GM21526 (cell line): ENCODE data around the gene MYH9.
"Not testable (repeated sequence)": the region's sequence is repeated elsewhere in the genome, so short reads cannot be mapped to it uniquely, and the experiment has no call there.

Source experiments
- ATAC-seq: cut with Tn5 transposase; IDR thresholded peaks from one replicate; pipeline ENCODE4 v1.9.1; 2021; ENCODE audit warnings: moderate library complexity; ENCODE audit not compliant: unreplicated experiment, low FRiP score

MYH9 gene

DNA sequence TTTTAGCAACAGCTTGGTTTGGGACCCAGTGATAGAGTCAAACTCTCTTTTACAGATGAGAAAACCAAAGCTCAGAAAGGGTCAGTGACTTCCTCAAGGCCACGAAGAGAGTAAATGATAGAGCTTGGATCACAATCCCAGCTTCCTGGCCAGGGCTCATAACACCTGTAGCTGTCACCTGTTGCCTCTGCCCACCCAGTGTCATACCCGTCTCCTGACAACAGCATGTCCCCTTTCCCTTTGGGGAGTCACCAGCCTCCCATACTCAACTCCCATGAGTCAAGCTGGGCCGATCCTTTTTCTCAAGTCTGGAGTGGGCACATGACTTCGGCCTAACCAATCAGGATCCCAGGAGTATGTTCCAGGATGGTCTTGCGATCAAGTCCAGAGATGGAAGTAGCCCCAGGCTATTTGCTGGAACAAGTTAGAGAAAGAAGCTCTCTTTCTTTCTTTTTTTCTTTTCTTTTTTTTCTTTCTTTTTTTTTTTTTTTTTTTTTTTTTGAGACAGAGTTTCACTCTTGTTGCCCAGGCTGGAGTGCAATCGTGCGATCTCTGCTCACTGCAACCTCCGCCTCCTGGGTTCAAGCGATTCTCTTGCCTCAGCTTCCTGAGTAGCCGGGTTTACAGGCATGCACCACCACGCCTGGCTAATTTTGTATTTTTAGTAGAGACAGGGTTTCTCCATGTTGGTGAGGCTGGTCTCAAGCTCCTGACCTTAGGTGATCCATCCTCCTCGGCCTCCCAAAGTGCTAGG is 27.8 kb upstream of the MYH9 start:
- no peak for ATAC-seq

DNA sequence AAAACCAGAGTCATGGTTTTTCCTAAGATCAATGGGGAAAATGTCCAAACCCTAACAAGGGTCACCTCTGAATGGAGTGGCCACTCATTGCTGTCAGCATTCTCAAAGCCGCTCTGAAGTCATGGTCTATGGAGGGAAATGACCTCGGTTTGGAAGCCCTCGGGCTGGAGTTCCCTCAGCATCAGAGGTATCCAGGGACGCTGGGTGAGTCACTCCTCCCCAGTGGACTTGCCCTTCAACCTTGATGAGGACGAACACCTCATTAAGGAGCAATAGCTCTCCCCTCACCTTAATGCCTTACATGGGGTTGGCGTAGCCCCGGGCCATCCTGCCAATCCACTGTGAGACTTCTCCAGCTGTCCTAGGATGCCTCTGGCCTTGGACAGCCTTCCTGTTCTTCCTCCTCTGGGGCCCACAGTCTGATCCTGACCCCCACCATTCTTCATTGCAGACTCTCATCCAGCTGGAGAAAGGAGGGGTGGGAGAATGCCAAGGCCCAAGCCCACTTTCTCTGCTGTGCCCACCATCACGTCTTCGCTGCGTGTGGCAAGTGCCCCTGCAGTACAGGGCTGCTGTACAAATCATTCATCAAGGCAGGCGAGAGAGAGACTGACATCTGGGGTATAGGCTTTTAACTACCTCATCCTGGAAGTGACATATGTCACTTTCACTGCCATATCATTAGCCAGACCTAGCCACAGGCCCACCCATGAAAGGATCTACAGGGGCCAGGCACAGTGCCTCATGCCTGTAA is 25.4 kb upstream of the MYH9 start:
- no peak for ATAC-seq

DNA sequence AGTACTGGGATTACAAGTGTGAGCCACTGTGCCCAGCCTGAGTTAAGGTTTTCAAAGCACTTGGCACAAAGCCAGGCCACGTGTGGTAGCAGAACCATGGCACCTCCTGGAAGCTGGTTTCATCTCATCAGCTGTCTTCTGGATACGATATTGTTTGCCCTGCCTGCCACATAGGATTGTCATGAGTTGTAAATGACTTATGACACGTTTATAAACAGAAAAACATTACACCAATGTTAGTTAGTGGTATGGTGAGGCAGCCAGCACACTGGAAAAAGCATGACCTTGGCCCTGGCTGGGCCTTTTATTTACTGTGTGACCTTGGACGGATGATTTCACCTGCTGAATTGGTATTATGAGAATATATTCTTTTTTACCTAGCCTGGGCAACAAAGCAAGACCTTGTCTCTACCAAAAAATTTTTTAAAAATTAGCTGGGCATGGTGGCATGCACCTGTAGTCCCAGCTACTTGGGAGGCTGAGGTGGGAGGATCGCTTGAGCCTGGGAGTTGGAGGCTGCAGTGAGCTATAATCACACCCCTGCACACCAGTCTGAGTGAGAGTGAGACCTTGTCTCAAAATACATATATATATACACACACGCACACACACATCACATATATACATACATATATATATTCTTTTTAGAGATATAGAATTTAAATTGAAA is 24.0 kb upstream of the MYH9 start:
- no peak for ATAC-seq

DNA sequence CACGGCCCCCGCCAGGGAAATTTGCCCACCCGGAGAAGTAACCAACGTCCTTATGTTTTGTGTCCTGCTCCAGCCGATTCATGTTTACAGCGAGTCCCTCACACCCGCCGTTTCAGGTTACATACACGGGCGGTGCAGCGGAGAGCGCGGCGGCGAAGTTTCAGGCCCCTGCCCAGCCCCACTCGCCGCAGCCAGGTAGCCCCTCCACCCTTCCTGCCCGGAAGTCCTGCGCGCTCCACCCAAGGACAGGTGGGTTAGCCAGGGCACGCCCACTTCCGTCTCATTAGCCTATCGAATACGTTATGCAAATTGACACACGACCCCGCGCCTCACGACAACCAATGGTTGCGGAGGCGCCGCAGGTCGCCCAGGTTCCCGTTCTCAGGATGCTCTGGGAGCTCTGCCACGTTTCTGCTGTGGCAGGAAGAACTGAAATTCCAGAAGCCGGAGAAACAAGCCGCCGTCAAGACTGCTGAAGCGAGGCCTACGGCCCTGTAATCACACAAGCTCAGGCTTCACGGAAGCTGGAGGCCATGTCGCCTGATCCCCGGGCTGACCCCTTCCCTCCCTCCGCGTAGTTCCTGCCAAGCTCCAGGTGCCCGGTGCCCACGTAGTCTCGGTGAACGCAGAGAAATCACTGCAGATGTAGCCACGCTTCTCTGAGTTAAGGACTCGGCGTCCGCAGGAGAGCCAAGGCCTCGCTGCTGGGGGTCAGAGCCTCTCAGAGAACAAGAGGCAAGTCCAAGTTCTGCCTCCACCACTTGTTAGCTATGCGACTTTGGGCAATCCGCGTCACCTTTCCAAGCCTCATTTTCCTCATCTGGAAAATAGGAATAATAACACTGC is 22.4 kb upstream of the MYH9 start:
- ATAC-seq = no peak

DNA sequence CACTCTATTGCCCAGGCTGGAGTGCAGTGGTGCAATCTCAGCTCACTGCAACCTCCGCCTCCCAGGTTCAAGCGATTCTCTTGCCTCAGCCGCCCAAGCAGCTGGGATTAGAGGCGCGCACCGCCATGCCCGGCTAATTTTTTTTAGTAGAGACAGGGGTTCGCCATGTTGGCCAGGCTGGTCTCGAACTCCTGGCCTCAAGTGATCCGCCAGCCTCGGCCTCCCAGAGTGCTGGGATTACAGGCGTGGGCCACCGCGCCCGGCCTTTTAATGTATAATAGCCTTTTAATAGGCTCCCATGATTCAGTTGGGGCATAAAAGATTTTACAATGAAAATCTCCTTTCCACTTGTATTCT is 21.8 kb upstream of the MYH9 start:
- ATAC-seq = not testable (repeated sequence)

DNA sequence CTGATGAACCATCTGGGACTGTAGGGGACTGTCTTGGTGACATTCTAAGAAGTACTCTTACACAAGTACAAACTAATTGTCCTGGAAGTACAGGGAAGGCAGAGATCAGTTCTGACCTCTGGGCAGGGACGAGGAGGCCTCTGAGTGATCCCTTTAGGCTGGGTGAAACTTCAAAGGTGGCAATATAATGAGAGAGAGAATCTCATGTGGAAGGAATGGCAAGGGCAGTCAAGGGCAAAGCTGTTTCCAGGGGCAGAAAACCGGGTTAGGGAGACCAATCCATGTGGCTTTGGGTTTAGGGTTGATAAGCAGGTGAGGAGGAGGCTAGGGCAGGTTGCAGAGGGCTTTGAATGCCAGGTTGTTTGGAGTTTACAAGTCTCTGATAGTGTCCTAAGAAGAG is 21.3 kb upstream of the MYH9 start:
- ATAC-seq = no peak

DNA sequence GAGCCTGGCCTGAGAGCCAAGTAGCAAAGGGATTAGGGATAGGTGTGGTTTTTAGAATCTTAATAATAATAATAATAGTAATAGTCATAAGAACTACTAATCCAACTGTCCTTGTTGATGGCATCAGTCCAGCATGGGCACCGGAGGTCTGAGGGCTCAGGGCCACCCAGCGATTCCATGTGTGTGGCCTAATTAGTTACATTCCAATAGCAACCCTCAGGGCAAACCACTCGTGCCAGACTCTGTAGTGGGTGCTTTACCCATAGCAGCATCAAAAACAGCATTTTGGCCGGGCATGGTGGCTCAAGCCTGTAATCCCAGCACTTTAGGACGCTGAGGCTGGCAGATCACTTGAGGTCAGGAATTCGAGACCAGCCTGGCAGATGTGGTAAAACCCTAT is 19.0 kb upstream of the MYH9 start:
- ATAC-seq = no peak

DNA sequence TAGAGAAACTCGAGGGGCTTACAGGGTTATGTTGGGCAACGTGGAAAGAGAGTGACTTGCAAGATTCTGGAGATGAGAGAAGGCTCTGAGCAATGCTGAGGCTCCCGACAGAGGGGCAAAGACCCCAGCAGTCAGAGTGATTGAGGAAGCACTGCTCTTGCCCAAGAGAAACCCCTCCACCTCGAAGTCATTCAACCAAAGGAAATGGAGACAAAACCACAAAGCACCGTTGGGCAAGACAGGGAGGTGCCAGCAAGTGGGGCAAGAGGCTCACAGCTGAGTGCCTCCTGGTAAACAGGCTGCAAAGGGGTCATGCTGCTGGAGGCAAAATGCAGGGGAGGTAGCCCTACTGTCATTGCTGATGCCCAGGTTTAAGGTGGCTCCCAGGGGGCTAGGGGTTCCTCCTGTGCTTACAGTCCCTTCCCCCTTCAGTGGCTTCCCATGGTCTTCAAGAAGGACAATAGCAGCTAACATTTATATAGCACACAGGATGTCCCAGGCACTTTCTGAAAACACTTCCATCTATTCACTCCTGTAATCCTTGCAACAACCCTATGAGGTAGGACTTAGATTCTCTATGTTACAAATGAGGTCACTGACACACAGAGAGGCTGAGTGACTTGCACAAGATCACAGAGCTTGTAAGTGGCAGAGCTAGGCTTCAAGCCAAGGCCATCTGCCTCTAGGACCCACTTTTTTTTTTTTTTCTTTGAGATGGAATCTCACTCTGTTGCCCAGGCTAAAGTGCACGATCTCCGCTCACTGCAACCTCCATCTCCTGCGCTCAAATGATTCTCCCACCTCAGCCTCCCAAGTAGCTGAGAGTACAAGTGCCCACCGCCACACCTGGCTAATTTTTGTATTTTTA is 18.1 kb upstream of the MYH9 start:
- ATAC-seq = no peak

DNA sequence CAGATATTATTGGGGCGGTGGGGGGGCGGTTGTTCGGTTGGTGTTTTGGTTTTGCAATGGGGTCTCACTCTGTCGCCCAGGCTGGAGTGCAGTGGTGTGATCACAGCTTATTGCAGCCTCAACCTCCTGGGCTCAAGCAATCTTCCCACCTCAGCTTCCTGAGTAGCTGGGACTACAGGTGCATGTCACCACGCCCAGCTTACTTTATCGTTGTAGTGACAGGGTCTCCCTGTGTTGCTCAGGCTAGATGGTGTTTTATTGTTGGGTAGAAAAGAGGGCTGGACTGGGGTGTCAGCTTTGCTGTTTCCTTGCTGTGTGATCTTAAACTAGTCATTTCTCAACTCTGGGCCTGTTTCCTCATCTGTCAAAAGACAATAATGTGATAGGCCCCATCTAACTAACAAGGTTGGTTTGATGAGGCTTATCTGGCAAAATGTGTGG is 17.5 kb upstream of the MYH9 start:
- ATAC-seq = no peak

DNA sequence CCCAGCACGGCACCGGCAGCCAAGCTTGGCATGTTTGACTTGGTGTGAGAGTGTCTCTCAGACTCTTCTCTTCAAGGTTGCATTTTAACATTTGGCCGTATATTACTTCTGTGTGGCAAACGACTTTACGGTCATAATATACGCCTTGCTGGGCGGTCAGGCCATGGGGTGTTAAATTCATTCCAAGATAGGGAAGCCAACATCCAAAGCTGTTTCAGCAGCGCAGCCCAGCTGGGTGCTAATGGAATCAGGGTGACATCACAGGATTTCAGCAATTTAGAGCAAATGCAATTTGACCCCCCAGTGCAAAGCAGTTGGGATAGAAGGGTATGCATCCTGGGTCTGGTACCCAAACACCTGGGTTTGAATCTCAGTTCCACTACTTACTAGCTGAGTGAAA is 16.7 kb upstream of the MYH9 start:
- no peak for ATAC-seq

DNA sequence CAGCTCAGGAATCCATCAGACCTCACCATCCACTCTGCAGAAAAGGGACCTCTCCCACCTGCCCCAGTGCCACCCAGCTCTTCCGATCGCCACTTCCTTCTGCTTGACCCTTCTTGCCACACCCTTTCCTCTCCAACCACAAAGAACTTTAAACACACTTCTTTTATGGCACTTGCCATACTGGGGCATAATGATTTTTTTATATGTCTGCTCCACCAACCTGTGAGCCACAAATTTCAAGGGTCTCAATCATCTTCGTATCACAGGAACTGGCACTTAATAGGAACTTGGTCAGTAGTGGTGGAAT is 11.7 kb upstream of the MYH9 start:
- no peak for ATAC-seq

DNA sequence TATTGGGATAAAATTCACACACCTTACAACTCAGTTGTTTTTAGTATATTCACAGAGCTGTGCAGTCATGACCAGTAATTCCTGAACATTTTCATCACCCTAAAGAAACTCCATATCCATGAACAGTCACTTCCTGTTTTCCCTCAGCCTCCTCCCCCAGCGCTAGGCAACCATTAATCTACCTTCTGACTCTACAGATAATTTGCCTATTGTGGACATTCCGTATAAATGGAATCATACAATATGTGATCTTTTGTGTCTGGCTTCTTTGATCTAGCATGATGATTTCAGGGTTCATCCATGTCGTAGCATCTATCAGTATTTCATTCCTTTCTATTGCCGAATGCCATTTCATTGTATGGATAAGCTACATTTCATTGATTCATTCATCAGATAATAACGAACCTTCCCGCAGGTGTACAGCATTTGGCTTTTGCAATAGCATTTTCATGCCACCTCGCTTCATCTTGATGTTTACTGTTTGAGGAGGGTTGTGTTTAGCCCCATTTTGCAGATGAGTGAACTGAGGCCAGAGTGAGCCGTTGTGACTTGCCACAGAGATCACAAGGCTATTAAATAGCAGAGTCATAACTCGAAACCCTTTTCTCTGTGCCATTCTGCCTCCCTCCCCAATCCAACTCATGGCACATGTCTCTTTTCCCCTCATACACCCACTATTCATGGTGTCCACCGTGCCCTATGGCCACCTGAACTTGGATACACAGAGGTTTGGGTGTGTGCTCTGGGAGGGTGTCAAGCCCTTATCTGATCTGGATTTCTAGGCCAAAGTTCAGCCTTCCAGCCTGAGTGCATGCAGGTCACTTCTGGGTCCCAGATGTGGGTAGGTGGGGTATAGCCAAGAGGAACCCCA is 11.1 kb upstream of the MYH9 start:
- no peak for ATAC-seq

DNA sequence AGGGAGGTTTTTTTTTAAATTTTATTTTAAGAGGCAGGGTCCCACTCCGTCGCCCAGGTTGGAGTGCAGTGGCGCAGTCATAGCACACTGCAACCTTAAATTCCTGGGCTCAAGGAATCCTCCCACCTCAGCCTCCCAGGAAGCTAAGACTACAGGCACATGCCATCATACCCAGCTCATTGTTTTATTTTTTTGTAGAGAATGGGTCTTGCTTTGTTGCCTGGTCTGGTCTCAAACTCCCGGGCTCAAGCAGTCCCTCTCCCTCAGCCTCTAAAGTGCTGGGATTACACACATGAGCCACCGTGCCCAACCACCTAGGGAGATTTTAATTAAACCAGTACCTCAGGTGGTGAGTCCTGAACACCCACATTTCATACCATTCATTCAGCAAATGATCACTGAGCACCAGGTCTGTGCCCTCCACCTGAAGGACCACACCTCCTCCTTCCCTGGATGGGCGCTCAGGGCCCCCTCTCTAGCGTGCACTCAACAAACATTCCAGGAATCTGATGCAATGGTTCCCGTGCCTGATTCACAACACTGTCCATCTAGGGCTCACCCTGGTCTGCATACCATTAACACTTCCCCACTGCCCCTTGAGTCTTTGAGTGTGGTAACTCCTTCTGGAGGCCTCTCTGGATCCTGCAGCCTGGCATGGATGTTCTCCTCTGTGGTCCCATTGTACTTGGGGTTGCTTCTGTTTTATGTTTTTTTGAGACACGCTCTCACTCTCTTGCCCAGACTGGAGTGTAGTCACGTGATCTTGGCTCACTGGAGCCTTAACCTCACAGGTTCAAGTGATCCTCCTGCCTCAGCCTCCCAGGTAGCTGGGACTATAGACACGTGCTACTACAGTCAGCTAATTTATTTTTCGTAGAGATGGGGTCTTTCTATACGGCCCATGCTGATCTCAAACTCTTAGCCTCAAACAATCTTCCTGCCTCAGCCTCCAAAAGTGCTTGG is 9.6 kb upstream of the MYH9 start:
- no peak for ATAC-seq

DNA sequence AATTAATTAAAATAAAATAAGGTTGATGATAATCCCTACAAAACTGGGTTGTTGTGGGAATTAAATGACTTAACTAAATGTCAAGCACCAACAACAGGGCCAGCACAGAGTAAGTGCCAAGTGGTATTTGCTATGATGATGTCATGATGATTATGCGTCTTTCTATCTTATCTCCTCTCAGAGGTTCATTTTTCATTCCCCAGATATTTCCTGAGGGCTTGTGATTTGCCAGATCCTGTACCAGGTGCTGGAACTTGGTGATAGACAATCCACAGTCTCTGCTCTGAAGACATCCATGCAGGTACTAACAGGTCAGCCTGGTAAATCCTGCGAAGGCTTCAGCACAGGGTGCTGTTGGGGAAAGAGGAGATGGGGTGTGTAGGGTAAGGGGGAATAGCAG is 8.1 kb upstream of the MYH9 start:
- ATAC-seq = no peak

DNA sequence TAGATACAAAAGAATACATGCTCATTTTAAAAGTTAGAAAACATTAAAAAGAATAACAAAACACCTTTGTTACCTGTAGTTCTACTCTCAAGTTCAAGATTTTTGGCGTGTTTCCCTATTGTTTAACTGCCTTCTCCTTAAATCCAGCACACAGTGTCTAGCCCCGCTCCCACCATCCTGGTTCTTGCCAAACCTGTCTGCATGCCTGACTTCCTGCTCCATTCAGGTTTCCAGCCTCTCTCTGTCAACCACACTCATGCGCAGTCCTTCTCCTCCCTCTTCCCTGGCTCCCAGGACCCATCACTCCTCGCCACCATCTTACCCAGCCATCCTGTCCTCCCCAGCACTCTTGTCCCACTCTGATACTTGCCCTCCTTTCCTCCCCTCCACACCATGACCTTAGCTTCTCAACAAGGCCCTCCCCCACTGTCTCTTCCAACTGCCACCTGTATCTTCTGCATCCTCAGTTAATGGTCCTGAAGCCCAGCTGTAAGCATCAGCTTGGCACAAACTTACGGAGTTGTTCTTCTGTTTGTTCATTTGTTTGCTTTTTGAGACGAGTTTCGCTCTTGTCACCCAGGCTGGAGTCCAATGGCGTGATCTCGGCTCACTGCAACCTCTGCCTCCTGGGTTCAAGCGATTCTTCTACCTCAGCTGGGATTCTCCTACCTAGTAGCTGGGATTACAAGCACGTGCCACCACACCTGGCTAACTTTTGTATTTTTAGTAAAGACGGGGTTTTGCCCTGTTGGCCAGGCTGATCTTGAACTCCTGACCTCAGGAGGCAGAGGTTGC is 7.5 kb upstream of the MYH9 start:
- no peak for ATAC-seq

DNA sequence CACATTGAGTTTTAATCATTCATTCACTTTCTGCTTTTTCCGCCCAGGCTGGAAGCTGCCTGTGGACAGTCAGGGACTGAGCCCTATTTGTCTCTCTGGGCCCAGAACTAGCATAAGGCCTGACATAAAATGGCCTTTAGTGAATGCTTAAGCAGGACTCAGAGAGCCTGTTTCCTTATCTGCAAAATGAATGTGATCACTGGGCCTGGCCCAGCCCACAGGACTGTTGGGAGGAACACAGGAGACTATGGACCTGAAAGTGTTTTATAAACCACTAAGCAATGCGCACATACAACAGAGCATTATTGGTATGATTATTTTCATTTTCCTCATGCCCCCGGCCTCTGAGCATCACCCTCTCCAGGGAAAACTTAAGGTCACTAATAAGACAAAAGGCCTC is 3.9 kb upstream of the MYH9 start:
- no peak for ATAC-seq

DNA sequence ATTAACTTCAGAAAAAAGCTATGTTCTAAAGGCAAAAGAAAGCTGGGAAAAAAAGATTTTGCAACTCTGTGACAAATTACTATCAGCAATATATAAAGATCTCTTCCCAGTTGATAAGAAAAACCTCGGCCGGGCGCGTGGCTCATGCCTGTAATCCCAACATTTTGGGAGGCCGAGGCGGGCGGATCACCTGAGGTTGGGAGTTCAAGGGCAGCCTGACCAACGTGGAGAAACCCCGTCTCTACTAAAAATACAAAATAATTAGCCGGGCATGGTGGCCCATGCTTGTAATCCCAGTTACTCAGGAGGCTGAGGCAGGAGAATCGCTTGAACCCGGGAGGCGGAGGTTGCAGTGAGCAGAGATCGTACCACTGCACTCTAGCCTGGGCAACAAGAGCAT is 1.4 kb upstream of the MYH9 start:
- ATAC-seq = not testable (repeated sequence)

DNA sequence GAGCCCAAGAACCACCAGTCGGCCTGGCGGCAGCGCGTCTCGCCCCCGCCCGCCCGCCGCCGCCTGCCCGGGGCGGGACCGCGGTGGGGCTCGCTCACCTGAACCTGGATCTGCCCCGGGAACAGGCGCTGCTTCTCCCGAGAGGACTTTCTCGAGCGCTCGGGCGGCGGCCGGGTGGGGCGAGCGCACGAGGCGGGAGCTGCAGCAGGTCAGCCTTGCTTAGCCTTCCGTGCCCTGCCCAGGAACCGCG is 133 bp downstream of the MYH9 start:
- ATAC-seq = no peak
